Hair follicle dermal papilla cell (primary cell): ENCODE data around the gene ABR. TPM values are rescaled to one million over a fixed set of nuclear protein-coding genes. Genes with fewer than 3 reads are reported as not detected.

Experiments used
- small RNA-seq: library from RNA; depleted of rRNA; stranded (forward); fragments of <200 nt; gene quantifications from one replicate; pipeline ENCODE3, GENCODE V24; 2012
- total RNA-seq: library from RNA; depleted of rRNA; stranded (reverse); fragments of >200 nt; gene quantifications from 2 replicates; pipeline ENCODE4 v1.2.3, GENCODE V29; 2012

The ABR gene
- total RNA-seq: 82.5 and 87.1 TPM in 2 replicates

DNA sequence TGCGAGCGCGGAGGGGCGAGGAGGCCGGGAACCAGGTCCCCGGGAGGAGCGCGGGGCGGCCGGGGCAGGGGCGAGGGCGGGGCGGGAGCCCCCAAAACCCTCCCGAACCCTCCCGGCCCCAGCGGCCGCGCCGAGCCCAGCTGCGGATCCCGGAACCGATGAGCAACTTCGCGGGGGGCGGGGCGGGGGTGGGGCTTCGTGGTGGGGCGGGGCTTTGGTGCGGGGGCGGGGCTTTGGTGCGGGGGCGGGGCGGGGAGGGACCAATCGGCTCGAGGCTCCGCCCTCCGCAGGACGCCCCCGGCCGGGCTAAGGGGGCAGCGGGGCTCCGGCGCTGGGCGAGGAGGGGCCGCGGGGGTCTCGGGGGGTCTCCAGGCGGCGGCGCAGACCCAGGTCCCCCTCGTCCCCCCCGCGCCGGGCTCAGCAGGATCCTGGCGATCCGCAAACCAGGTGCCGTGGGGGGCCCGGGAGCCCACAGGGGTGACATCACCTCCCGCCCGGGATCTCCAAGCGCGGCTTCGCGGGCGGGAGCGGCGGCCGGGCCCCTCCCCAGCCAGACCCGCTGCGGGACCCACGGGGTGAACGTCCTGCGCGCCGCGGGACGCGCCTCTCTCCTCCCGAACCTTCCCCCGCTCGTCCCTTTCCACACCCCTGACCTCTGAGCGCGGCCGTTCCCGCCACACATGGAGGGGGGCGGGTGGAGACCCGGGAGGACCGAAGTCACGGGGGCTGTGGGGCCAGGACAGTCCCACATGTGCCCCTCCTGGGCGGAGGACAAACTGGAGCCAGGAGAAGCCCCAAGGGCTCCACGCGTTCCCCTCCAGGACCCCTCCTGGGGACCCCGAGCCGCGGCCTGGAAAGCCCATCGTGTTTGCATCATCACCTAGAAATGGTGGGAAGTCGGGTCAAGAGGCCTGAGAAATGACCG lies at the start of gene ABR:
TSS of gene ABR (minus strand) at position 164 of the 925 bp plus-strand sequence. CDS start 254 bp downstream, outside the sequence.

DNA sequence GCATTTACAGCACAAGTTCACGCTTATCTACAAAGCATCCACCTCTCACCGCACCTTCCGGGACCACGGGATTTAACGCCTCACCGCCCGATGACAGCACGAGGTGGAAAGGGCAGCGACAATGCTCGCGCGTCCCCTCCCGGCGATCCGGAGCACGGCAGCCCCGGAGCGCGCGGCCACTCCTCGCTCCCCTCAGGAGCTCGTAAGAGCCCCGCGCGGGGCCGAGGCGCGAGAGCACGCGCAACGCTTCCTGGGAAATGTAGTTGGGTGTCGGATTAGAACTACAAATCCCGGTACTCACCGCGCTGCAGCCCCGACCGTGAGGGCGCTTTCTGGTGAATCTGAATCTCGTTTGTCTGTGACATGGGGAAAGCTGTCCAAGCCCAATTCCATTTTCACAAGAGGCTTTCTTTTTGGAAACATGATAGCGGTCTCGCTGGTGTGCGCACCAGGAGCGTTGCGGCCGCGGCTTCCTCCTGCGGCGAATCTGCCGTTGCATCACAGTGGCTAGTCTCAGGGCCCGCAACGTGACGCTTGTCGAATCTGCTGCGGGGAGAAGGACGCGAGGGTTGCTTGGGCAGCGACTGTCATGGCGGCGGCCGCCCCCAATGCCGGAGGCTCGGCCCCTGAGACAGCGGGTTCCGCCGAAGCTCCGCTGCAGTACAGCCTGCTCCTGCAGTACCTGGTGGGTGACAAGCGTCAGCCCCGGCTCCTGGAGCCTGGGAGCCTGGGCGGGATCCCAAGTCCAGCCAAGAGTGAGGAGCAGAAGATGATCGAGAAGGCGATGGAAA lies 183.0 kb downstream of the ABR start, which contains the start of gene TIMM22:
TSS of gene TIMM22 (plus strand) at position 576 of the 791 bp plus-strand sequence. CDS start at position 590, 14 bp downstream.

DNA sequence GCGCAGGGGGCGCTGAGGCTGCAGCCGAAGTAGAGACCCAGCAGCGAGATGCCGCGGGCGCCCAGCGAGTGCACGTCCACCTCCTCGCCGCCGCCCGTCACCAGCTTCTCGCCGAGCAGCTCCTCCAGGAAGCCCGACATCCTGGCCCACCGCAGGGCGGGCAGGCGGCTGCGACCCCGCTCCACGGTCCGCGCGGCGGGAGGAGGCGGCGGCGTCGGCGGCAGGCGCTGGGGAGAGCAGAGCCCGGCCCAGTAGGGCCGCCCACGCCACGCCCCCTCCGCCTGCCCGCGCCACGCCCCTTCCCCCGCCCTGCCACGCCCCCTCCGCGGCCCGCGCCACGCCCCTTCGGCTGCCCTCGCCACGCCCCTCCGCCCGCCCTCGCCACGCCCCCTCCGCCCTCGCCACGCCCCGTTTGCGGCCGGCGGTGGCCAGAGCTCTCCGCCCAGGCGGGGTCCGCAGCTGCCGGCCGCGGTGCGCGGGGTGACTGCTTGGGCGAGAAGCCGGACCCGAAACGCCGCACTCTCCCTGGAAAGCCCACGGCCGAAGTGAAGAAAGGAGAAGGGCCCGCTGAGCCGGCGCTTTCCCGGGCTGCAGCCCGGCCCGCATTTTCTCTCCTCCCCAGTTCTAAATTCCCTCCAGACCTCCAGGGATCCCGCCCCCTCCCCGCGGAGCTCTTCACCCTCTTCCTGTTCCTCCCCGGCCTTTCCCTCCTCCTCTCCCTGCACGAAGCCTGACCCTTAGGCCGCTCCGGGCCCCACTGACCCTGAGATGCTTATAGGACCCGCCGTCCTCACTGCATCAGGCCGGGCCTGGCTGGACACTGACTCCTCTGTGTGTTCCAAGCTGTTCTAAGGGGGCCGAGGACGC lies 200.0 kb downstream of the ABR start, which contains the start of gene NXN:
TSS of gene NXN (minus strand) at position 238 of the 867 bp plus-strand sequence.

Small RNA genes within 50 kb of the gene (small RNA-seq; reads per million reads assigned to genes)
- gene AC016292.2: not detected
- gene MIR3183: not detected
- gene RF00017: not detected

Other genes starting within 250 kb of the ABR start
- 120 and 124 TPM in 2 replicates for gene NXN, start 200.2 kb downstream of the ABR start, total RNA-seq
- 14.9 and 15.2 TPM in 2 replicates for gene TIMM22, start 182.9 kb downstream of the ABR start, total RNA-seq
- not detected in 2 replicates for gene BHLHA9, start 90.5 kb upstream of the ABR start, total RNA-seq
- gene TRARG1, start 99.7 kb upstream of the ABR start, total RNA-seq: not detected in 2 replicates
- 434 and 439 TPM in 2 replicates for gene YWHAE, start 220.2 kb upstream of the ABR start, total RNA-seq